ENCODE measurements around the gene ALG12. TPM values are rescaled to one million over a fixed set of nuclear protein-coding genes. Genes with fewer than 3 reads are reported as not detected.

Gene ALG12
- total and polyA plus RNA-seq, 2 experiments from 2014 or later: 18.7 to 23.3 TPM

DNA sequence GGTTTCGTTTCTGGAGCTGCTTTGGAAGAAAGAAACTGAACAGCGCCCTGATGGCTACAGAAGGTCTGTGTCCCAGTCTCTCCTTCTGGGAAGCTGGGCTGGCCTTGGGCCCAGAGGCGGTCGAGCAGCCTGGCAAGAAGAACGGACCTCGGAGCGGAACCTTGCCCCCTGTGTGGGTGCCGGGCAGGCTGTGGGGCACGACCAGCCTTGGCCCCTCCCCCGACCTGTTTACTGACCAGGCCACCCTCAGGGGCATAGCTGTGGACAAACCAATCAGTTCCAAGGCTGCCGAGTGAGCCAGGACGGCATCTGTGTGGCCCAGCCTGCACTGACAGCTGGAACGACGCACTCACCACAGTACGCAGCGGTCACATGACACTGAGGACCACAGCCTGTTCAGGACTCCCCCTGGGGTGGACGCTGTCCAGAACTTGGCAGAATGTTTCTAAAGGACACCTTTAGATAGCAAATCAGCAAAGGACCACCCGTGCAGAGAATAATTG lies 49.5 kb upstream of the ALG12 start:
- H3K27ac Mint-ChIP-seq: no peak overlapping the region
- H3K9me3 Mint-ChIP-seq: no peaks in the 10 kb centered on the region; the same call in 2 of the 3 replicates
- Histone ChIP-seq H3K4me1 (ENCODE audit: insufficient read depth) (no peaks in the 10 kb centered on the region), H3K9me2 (ENCODE audit: insufficient read depth) (no peaks in the 10 kb centered on the region), H2AFZ (no peak overlapping the region), H3K4me2 (no peak overlapping the region), H3K4me3 (no peak overlapping the region), H3K27ac (ENCODE audit: low read depth) (no peak overlapping the region), H3K27me3 (ENCODE audit: insufficient read depth) (peaks cover 27% of the 10 kb centered on the region), H3K79me2 (replicated peaks; ENCODE audit: insufficient read depth) (peaks cover 10% of the 10 kb centered on the region), H3K36me3 (ENCODE audit: insufficient read depth) (no peaks in the 10 kb centered on the region), H3F3A (replicated peaks; ENCODE audit: low read depth) (0 out of 2 replicates have a peak, but pooled peaks cover under 1% of the 10 kb centered on the region), H4K20me1 (replicated peaks; ENCODE audit: insufficient read depth) (0 out of 2 replicates have a peak, but pooled peaks cover 2% of the 10 kb centered on the region)
- no peak for ATAC-seq
- H3K4me3 Mint-ChIP-seq: no peak overlapping the region
- H3K27me3 Mint-ChIP-seq (ENCODE audit: insufficient read depth, low read depth, poor library complexity): peaks cover 14% of the 10 kb centered on the region
- H3K4me1 Mint-ChIP-seq: peaks cover 8% of the 10 kb centered on the region
- no peak for DNase-seq (ENCODE audit: low spot score)
- no peak for TF ChIP-seq POLR2AphosphoS5 (IDR thresholded peaks at IDR 0.05; ENCODE audit: low read depth)
- no peak for TF ChIP-seq ZNF114 (CRISPR knock-in tag; IDR thresholded peaks at IDR 0.05)
- TF ChIP-seq JUNB (IDR thresholded peaks at IDR 0.05; ENCODE audit: unreplicated experiment): no peak
- no peak for TF ChIP-seq EZH2phosphoT487 (IDR thresholded peaks at IDR 0.05; ENCODE audit: unreplicated experiment)
- TF ChIP-seq STAT1 (IDR thresholded peaks at IDR 0.05; ENCODE audit: unreplicated experiment): no peak
- no peak for TF ChIP-seq ETS1 (IDR thresholded peaks at IDR 0.05)
- TF ChIP-seq, protein P1, sequence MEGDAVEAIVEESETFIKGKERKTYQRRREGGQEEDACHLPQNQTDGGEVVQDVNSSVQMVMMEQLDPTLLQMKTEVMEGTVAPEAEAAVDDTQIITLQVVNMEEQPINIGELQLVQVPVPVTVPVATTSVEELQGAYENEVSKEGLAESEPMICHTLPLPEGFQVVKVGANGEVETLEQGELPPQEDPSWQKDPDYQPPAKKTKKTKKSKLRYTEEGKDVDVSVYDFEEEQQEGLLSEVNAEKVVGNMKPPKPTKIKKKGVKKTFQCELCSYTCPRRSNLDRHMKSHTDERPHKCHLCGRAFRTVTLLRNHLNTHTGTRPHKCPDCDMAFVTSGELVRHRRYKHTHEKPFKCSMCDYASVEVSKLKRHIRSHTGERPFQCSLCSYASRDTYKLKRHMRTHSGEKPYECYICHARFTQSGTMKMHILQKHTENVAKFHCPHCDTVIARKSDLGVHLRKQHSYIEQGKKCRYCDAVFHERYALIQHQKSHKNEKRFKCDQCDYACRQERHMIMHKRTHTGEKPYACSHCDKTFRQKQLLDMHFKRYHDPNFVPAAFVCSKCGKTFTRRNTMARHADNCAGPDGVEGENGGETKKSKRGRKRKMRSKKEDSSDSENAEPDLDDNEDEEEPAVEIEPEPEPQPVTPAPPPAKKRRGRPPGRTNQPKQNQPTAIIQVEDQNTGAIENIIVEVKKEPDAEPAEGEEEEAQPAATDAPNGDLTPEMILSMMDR (conservative IDR thresholded peaks at IDR 0.05; ENCODE audit: low read depth in 2 of 2): no peak
- TF ChIP-seq NANOG (IDR thresholded peaks at IDR 0.05; ENCODE audit: borderline replicate concordance): no peak
- no peak for TF ChIP-seq ZNF331 (CRISPR knock-in tag; IDR thresholded peaks at IDR 0.05; ENCODE audit: low read depth)
- TF ChIP-seq EZH2 (IDR thresholded peaks at IDR 0.05; ENCODE audit: low read depth, unreplicated experiment): no peak
- TF ChIP-seq, protein P2, sequence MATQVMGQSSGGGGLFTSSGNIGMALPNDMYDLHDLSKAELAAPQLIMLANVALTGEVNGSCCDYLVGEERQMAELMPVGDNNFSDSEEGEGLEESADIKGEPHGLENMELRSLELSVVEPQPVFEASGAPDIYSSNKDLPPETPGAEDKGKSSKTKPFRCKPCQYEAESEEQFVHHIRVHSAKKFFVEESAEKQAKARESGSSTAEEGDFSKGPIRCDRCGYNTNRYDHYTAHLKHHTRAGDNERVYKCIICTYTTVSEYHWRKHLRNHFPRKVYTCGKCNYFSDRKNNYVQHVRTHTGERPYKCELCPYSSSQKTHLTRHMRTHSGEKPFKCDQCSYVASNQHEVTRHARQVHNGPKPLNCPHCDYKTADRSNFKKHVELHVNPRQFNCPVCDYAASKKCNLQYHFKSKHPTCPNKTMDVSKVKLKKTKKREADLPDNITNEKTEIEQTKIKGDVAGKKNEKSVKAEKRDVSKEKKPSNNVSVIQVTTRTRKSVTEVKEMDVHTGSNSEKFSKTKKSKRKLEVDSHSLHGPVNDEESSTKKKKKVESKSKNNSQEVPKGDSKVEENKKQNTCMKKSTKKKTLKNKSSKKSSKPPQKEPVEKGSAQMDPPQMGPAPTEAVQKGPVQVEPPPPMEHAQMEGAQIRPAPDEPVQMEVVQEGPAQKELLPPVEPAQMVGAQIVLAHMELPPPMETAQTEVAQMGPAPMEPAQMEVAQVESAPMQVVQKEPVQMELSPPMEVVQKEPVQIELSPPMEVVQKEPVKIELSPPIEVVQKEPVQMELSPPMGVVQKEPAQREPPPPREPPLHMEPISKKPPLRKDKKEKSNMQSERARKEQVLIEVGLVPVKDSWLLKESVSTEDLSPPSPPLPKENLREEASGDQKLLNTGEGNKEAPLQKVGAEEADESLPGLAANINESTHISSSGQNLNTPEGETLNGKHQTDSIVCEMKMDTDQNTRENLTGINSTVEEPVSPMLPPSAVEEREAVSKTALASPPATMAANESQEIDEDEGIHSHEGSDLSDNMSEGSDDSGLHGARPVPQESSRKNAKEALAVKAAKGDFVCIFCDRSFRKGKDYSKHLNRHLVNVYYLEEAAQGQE (IDR thresholded peaks at IDR 0.05; ENCODE audit: unreplicated experiment): no peak
- TF ChIP-seq CREB1 (CRISPR knock-in tag; IDR thresholded peaks at IDR 0.05; ENCODE audit: low read depth): no peak
- TF ChIP-seq, protein P3, sequence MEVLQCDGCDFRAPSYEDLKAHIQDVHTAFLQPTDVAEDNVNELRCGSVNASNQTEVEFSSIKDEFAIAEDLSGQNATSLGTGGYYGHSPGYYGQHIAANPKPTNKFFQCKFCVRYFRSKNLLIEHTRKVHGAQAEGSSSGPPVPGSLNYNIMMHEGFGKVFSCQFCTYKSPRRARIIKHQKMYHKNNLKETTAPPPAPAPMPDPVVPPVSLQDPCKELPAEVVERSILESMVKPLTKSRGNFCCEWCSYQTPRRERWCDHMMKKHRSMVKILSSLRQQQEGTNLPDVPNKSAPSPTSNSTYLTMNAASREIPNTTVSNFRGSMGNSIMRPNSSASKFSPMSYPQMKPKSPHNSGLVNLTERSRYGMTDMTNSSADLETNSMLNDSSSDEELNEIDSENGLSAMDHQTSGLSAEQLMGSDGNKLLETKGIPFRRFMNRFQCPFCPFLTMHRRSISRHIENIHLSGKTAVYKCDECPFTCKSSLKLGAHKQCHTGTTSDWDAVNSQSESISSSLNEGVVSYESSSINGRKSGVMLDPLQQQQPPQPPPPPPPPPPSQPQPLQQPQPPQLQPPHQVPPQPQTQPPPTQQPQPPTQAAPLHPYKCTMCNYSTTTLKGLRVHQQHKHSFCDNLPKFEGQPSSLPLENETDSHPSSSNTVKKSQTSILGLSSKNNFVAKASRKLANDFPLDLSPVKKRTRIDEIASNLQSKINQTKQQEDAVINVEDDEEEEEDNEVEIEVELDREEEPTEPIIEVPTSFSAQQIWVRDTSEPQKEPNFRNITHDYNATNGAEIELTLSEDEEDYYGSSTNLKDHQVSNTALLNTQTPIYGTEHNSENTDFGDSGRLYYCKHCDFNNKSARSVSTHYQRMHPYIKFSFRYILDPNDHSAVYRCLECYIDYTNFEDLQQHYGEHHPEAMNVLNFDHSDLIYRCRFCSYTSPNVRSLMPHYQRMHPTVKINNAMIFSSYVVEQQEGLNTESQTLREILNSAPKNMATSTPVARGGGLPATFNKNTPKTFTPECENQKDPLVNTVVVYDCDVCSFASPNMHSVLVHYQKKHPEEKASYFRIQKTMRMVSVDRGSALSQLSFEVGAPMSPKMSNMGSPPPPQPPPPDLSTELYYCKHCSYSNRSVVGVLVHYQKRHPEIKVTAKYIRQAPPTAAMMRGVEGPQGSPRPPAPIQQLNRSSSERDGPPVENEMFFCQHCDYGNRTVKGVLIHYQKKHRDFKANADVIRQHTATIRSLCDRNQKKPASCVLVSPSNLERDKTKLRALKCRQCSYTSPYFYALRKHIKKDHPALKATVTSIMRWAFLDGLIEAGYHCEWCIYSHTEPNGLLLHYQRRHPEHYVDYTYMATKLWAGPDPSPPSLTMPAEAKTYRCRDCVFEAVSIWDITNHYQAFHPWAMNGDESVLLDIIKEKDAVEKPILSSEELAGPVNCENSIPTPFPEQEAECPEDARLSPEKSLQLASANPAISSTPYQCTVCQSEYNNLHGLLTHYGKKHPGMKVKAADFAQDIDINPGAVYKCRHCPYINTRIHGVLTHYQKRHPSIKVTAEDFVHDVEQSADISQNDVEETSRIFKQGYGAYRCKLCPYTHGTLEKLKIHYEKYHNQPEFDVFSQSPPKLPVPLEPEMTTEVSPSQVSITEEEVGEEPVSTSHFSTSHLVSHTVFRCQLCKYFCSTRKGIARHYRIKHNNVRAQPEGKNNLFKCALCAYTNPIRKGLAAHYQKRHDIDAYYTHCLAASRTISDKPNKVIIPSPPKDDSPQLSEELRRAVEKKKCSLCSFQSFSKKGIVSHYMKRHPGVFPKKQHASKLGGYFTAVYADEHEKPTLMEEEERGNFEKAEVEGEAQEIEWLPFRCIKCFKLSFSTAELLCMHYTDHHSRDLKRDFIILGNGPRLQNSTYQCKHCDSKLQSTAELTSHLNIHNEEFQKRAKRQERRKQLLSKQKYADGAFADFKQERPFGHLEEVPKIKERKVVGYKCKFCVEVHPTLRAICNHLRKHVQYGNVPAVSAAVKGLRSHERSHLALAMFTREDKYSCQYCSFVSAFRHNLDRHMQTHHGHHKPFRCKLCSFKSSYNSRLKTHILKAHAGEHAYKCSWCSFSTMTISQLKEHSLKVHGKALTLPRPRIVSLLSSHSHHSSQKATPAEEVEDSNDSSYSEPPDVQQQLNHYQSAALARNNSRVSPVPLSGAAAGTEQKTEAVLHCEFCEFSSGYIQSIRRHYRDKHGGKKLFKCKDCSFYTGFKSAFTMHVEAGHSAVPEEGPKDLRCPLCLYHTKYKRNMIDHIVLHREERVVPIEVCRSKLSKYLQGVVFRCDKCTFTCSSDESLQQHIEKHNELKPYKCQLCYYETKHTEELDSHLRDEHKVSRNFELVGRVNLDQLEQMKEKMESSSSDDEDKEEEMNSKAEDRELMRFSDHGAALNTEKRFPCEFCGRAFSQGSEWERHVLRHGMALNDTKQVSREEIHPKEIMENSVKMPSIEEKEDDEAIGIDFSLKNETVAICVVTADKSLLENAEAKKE (CRISPR knock-in tag; IDR thresholded peaks at IDR 0.05): no peak
- H3K36me3 Mint-ChIP-seq (ENCODE audit: low read depth): peaks cover 15% of the 10 kb centered on the region

All from GM23338 (cell line).